ENCODE measurements around the gene NARS2.
"Not testable (repeated sequence)": the region's sequence is repeated elsewhere in the genome, so short reads cannot be mapped to it uniquely, and the experiment has no call there.

The NARS2 gene

GRCh38 chr11:78572394-78572793 lies 2.3 kb downstream of the NARS2 start:
- DNase-seq (ENCODE audit: extremely low read depth, insufficient read length): no peak
- no peak overlapping the region for H3K4me3 ChIP-seq (replicated peaks; ENCODE audit: low read depth, low read length)
- no peaks in the 10 kb centered on the region for H3K27me3 ChIP-seq (replicated peaks; ENCODE audit: control insufficient read depth, insufficient read depth, low read length)
- no peak for TF ChIP-seq CTCF (IDR thresholded peaks at IDR 0.05; ENCODE audit: insufficient read depth, low read length, poor library complexity, severe bottlenecking)
- no peaks in the 10 kb centered on the region; the same call in 1 of the 2 replicates for H3K36me3 ChIP-seq (ENCODE audit: control insufficient read depth, insufficient read depth, low read length)

GRCh38 chr11:78570031-78570430 lies 4.6 kb downstream of the NARS2 start:
- no peaks in the 10 kb centered on the region for H3K27me3 ChIP-seq (replicated peaks; ENCODE audit: control insufficient read depth, insufficient read depth, low read length)
- TF ChIP-seq CTCF (IDR thresholded peaks at IDR 0.05; ENCODE audit: insufficient read depth, low read length, poor library complexity, severe bottlenecking): no peak
- H3K4me3 ChIP-seq (replicated peaks; ENCODE audit: low read depth, low read length): no peak overlapping the region
- no peak for DNase-seq (ENCODE audit: extremely low read depth, insufficient read length)
- no peaks in the 10 kb centered on the region; the same call in 1 of the 2 replicates for H3K36me3 ChIP-seq (ENCODE audit: control insufficient read depth, insufficient read depth, low read length)

- no peak overlapping the region for H3K4me3 ChIP-seq (replicated peaks; ENCODE audit: low read depth, low read length)
- TF ChIP-seq CTCF (IDR thresholded peaks at IDR 0.05; ENCODE audit: insufficient read depth, low read length, poor library complexity, severe bottlenecking): no peak
Observed at GRCh38 chr11:78567209-78567608, 7.5 kb downstream of the NARS2 start.

GRCh38 chr11:78564490-78565467 lies 9.9 kb downstream of the NARS2 start:
- peak; percentile 55 for TF ChIP-seq CTCF (IDR thresholded peaks at IDR 0.05; ENCODE audit: insufficient read depth, low read length, poor library complexity, severe bottlenecking)
- H3K4me3 ChIP-seq (replicated peaks; ENCODE audit: low read depth, low read length): no peak overlapping the region
- peaks cover 2% of the 10 kb centered on the region; the same call in 1 of the 2 replicates for H3K36me3 ChIP-seq (ENCODE audit: control insufficient read depth, insufficient read depth, low read length)
- DNase-seq (ENCODE audit: extremely low read depth, insufficient read length): peak; percentile 30
- H3K27me3 ChIP-seq (replicated peaks; ENCODE audit: control insufficient read depth, insufficient read depth, low read length): no peaks in the 10 kb centered on the region

More at GRCh38 chr11:78567209-78567608, 7.5 kb downstream of the NARS2 start:
- no peaks in the 10 kb centered on the region for H3K27me3 ChIP-seq (replicated peaks; ENCODE audit: control insufficient read depth, insufficient read depth, low read length)
- no peak for DNase-seq (ENCODE audit: extremely low read depth, insufficient read length)
- H3K36me3 ChIP-seq (ENCODE audit: control insufficient read depth, insufficient read depth, low read length): peaks cover 2% of the 10 kb centered on the region

- not testable (repeated sequence) for DNase-seq (ENCODE audit: extremely low read depth, insufficient read length); H3K36me3 ChIP-seq (ENCODE audit: control insufficient read depth, insufficient read depth, low read length); H3K27me3 ChIP-seq (replicated peaks; ENCODE audit: control insufficient read depth, insufficient read depth, low read length); H3K4me3 ChIP-seq (replicated peaks; ENCODE audit: low read depth, low read length)
Observed at GRCh38 chr11:78564037-78564436, 10.6 kb downstream of the NARS2 start.

- not testable (repeated sequence) for H3K36me3 ChIP-seq (ENCODE audit: control insufficient read depth, insufficient read depth, low read length); H3K4me3 ChIP-seq (replicated peaks; ENCODE audit: low read depth, low read length); H3K27me3 ChIP-seq (replicated peaks; ENCODE audit: control insufficient read depth, insufficient read depth, low read length); DNase-seq (ENCODE audit: extremely low read depth, insufficient read length)
Observed at GRCh38 chr11:78563090-78563489, 11.6 kb downstream of the NARS2 start.
